ENCODE results near the gene WFIKKN1.

The WFIKKN1 gene, protein sequence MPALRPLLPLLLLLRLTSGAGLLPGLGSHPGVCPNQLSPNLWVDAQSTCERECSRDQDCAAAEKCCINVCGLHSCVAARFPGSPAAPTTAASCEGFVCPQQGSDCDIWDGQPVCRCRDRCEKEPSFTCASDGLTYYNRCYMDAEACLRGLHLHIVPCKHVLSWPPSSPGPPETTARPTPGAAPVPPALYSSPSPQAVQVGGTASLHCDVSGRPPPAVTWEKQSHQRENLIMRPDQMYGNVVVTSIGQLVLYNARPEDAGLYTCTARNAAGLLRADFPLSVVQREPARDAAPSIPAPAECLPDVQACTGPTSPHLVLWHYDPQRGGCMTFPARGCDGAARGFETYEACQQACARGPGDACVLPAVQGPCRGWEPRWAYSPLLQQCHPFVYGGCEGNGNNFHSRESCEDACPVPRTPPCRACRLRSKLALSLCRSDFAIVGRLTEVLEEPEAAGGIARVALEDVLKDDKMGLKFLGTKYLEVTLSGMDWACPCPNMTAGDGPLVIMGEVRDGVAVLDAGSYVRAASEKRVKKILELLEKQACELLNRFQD

DNA sequence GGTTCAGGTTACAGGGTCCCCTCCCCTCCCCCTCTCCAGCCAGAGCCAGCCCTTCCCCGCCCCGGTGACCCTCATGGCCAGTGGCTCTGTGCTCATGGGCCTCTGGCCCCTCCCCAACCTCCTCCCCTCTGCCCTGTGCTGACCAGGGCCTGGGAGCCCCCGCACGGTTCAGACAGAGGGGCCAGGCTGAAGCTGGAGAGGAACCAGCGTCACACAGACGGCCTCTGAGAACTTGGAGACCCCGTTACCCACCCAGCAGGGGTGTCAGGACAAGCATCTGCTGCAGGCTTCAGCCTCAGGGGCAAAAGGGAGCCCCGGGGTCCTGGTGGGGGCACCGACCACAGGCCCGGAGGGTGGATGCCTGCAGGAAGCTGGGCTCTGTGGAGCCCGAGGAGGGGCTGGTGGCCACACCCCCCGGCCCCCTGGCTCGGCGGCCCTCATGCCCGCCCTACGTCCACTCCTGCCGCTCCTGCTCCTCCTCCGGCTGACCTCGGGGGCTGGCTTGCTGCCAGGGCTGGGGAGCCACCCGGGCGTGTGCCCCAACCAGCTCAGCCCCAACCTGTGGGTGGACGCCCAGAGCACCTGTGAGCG lies at the start of gene WFIKKN1:
Gene WFIKKN1, plus strand, starts transcription at position 171 of the 591 bp plus-strand sequence. Its CDS starts 269 bp downstream, at position 440.
- DNase-seq, result no peak

DNA sequence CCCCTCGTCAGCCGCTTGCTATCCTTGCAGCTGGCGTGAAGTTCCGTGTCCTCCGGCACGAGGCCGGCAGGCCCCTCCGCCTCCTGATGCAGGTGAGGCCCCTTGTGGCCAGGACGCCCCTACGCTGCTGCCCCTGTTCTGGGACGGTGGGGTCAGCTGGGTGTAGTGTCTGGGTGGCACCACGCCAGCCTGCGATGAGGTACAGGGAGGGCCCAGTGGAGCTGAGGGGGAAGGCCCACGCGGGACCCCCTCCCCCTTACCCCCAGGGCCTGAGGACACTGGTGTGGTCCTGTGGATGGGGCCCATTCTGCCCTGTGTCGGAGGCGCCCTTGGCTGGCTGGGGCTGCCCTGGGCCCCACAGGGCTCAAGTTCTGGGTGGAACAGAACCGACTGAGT lies 48.6 kb upstream of the WFIKKN1 start:
- no peak for DNase-seq

DNA sequence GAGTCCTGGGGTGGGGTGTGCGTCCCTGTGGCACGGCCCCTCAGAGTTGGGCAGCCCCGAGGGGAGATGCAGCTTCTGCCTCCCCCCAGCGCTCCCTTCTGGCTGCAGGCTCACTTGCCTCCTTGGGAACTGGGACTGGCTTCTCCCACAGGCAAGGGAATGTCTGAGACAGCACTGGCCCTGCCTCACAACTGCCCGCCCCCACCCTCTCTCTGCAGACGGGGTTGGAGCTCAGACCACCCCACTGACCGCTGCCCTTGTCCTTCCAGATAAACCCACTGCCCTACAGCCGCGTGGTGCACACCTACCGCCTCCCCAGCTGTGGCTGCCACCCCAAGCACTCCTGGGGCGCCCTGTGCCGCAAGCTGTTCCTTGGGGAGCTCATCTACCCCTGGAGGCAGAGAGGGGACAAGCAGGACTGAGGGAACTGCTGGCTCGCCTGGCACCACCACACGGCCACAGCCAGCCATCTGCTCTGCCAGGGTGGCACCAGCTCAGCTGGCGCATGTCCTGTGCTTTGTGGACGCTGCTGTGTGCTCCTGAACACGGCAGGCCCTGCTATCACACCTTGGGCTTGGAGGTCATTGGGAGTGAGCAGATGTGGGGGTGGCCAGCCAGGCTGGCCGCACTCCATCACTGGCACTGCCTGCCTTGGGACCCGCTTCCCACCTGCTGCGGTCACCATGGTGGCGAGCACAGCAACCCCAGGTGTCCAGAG lies 48.0 kb upstream of the WFIKKN1 start:
- no peak for DNase-seq

DNA sequence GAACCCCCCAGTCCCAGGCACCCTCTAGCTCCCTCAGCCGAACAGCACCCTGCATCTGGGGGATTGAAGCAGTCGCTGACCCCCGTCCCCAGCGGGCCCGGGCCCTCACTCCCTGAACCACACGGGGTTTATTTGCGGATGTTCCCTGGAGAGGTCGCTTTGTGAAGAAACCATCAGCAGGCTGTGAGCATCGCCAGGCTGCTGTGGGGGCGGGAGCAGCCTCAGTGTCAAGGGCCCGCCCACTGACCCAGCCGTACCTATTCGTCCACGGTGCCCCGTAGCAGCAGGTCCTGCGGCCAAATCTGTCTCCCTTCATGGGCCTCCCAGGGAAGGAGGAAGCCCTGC lies 47.3 kb upstream of the WFIKKN1 start:
- no peak for DNase-seq

DNA sequence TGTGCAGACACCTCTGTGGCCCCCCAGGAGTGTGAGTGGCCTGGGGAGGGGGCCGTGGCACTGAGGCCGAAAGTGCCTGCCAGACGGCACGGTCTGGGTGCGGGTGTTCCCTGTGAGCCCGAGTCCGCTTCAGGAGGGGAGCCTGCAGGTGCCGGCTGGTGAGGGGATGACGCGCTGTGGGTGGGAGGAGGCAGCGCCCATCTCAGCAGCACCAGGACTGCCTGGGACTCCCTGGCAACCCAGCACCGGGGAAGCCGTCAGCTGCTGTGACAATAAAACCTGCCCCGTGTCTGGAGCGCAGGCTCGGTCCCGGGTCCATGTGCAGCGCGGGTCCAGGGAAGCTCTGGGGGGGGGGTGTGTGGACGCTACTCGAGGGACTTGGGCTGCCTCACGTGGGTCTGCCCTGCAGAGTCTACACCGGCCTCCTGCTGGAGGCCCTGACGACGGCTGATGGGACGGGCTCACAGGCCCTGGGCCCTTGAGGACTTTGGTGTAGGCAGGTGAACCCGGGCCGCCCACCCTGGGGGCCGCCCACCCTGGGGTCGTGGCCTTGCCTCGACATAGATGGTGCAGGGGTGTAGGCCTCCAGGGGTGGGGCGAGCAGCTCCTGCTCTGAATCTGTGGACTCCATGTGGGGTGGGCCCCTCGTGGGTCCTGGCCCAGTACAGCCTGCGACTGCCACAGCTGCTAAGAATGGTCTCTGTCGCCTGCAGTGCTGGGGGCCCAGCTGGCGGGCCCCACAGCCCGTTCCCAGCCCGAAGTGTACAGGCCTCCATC lies 46.8 kb upstream of the WFIKKN1 start:
- no peak for DNase-seq

DNA sequence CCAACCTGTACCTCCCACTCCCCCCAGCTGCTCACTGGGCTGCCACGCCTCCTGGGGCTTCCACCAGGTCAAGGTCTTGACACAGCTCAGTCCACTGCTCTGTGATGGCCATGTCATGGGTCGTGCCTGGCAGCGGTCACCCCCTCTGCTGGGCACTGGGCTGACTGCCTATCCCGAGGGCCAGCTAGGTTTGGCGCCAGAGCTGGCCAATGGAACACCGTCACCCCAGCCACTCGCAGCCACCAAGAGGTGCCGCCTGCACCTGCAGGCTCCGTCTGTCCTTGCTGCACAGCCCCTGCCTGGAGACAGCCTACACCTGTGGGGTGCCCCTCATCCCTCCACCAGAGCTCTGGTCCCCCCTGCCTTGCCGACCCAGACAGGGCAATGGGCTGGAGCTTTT lies 45.4 kb upstream of the WFIKKN1 start:
- peak in 1 of 2 experiments; percentile 7 for DNase-seq

DNA sequence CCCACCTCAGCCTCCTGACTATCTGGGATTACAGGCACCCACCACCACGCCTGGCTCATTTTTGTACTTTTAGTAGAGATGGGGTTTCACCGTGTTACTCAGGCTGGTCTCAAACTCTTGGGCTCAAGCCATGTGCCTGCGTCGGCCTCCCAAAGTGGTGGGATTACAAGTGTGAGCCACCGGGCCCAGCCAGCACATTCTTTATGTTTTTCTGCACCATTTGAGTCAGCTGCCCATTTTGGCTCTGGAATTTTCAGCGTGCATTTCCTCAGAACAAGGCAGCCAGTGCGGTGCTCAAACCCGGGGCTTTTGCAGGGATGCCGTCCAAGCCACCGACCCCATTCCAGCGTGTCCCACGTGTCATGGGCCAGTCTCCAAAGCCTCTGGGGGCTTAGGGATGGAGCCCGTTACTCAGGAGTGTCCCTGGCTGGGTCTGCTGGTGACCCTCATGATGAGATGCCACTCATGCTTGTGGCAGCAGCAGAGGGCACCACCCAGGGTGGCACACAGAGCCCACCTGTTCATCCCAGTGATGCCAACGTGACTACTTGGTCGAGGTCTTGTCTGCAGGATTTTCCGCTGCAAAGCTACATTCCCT lies 44.6 kb upstream of the WFIKKN1 start:
- no peak for DNase-seq

DNA sequence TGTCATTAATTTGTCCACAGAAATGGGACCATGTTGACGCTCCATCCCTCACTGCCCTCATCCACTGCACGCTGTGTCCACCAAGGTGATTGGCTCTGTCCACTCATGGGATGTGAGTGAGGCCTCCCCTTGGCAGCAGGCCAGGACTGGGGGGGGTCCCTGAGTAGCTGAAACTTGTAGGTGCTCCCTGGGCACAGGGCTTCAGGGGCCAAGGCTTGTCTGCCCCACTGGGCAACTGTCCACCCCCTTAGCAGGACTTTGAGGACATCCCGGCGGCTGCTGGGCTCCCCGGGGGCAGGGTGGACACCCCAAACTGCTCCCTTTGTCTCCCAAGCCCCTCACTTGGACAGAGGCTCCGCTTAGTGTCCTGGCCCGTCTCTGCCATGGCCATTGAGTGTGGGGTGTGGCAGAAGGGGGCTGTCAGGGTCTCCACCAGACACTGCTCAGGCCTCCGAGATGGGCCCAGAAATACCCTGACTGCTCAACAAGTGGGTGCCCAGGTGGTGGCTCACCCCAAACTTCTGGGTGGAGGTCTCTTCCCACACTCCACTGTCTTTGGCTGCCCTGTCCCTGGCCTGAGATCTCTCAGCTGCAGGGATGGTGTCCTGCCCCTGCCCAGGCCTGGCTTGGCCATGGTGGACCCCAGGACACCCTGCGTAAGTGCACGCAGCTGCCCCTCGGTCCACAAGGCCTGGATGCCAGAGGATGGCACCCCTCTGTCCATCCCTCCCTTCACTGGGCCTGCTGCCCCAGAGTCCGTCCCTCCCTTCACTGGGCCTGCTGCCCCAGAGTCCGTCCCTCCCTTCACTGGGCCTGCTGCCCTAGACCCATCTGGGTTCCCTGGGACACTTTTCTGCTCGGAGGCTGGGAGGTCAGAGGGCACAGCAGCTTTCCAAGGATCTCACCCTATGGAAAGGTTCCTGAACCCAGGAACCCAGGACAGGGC lies 43.9 kb upstream of the WFIKKN1 start:
- DNase-seq, result no peak

DNA sequence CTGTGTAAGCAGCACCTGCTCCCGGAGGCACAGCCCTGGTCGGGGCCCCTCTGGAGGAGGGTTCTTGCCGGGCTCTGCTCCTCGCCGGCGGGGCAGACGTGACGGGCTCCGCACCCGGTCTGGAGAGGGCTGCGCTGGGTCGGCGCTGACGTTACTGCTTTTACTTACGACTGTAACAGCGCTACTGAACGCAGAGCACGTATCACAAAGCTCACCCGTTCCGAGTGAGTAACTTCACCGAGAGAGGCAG lies 42.2 kb upstream of the WFIKKN1 start:
- peak in 1 of 2 experiments; percentile 17 for DNase-seq

DNA sequence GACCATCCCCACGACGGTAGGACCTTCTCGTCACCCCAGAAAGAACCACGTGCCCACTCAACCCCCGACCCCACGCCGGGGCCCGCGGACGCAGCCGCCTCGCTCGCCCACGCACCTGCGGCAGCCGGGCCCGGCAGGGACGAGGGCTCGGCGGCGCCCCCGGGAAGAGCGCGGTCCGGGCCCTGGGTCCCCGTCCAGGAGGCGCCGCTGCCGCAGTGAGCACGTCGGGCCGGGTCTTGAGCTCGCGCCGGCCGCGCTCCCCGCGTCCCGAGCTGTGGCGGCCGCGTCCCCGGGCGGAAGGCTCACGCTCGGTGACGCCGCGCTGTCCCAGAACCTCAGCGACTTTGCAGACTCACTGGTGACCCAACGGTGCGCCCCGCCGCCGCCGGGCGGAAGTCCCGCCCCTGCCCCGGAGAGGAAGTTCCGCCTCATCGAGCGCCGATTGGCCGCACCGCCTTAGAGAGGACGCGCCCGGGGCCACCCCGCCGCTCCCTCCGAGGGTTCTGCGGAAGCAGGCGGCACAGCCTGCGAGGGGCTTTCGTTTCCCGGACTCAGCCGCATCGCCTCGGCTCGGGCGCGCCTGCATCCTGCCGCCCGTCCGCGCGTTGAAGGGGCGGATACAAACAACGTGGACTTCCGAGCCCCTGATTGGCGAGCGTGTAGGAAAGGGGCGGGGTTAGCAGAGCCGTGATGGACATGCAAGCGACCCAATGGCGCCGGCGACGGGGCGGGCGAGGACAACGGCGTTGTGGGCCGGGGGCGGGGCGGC lies 41.7 kb upstream of the WFIKKN1 start:
- peak; percentile 67 to 89 for DNase-seq

DNA sequence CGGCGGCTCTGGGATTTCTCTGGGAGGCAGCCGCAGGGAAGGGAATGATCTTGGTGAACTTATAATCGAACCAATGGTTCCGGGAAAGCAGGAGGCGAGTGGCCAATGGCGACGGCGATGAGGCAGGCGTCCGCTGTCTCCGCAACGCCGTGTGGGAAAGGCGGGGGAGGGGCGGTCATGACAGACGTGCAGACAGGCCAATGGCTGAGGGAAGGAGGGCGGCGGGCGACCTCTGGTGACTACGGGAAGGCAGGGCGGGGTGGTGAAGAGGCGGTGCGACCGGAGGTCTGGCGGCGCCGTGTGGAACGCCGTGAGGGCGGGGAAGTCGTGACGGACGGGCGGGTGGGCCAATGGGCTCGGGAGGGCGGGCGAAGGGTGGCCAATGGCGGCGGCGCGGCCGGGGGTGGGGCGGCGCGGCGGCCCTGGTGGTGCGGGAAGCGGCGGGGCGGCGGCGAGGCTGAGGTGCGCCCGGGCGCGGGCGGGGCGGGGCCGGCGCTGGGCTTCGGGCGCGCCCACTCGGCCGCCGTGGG lies 41.1 kb upstream of the WFIKKN1 start, which contains the start of gene RAB40C:
Gene RAB40C, plus strand, starts transcription at position 409 of the 530 bp plus-strand sequence. CDS start 226 bp downstream, outside the sequence.
- peak; percentile 52 to 90 for DNase-seq

DNA sequence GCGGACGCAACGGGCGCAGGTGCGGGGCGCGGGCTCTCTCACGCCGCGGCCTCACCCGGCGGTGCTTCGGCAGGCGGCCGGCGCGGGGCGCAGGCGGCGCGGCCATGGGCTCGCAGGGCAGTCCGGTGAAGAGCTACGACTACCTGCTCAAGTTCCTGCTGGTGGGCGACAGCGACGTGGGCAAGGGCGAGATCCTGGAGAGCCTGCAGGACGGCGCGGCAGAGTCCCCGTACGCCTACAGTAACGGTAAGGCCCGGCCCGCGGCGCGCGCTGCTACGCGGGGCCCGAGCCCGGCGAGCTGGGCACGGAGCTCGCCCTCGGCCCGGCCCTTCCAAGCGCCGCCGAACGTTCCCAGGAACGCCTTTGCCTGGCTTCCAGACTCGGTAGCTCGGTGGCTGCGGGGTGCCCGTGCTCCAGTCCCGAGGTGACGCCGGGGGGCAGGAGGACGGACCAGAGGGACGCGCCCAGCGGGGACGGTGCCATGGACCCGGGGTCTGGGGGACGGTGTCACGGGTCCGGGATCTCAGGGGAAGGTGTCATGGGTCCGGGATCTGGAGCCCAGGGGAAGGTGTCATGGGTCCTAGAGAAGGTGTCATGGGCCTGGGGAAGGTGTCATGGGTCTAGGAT lies 40.5 kb upstream of the WFIKKN1 start:
- DNase-seq, result no peak

DNA sequence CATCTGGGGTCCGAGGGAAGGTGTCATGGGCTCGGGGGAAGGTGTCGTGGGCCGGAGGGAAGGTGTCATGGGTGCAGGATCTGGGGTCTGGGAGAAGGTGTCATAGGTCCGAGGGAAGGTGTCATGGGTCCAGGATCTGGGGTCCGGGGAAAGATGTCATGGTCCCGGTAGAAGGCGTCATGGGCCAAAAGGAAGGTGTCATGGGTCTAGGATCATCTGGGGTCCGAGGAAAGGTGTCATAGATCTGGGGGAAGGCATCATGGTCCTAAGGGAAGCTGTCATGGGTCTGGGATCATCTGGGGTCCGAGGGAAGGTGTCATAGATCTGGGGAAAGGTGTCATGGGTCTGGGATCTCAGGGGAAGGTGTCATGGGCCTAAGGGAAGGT lies 40.0 kb upstream of the WFIKKN1 start:
- no peak for DNase-seq

DNA sequence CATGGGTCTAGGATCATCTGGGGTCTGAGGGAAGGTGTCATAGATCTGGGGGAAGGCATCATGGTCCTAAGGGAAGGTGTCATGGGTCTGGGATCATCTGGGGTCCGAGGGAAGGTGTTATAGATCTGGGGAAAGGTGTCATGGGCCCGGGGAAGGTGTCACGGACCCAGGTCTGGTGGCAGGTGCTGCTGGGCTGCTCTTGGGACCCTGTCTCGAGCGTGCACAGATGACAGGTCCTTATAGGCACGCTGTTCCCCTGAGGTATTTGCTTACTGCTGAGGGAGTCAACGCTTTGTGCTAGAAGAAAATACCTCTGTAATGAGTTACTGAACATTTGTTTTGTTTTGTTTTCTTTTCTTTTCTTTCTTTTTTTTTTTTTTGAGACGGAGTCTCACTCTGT lies 39.6 kb upstream of the WFIKKN1 start:
- no peak for DNase-seq

DNA sequence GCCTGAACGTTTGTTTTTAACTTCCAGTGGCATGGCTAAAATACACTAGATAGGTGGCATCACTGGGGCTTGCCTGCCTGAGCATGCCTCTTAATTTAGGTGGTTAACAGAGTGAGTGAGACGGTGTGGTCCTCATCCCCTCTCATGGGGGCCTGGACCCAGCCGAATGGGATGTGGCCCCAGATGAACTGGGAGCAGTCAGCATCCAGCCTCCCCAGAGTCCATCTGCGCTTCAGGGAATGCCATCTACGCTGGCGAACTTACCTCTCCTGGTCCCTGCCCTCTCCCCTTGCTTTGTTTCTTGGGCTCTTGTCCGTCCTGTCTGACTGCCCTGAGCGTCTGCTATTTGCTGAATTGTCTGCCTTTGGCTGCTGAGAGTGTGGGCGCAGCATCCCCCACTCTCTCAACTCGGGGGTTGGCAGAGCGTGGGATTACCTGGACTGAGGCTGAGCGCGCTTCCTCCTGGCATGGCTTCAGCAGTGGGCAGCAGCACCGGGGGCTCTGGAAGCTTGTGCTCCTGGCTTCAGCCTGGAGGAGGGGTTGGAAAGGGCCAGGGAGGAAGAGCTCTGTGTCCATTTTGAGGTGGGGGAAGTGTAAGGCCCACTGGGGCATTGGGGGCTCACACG lies 38.8 kb upstream of the WFIKKN1 start:
- no peak for DNase-seq

DNA sequence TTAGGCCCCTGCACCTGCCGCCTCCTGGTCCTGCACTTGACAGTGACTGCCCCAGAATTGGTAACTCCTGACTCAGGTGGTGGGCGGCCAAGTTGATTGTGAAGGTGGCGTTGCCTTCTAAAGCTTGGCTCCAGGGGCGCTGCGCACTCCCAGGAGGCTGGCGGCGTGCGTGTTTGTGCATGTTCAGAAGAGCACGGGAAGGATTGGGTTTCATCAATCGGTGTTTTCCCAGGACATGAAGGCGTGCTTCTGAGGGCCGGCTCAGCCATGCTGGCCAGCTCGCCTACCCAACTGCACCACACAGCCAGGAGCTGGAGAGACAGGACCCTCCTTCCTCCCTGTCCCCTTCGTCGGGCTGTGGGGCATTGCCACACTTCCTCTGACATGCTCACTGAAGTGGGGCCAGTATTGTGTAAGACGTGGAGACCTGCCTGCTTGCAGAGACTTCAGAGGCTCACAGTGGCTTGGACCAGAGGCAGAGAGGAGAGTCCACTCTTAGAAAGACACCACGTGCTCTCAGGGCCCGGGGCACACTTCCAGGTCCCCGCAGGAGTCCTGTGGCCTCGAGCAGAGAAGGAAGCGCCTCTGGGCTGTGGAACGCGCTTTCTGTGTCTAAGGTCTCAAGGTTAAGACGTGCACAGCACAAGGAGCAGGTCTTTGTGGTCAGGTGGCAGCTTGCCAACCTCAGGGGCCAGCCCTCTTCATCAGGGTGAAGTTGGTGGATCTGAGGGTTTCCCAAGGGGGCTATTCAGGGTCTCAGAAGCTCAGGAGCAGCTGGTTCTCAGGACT lies 38.1 kb upstream of the WFIKKN1 start:
- DNase-seq, result no peak

DNA sequence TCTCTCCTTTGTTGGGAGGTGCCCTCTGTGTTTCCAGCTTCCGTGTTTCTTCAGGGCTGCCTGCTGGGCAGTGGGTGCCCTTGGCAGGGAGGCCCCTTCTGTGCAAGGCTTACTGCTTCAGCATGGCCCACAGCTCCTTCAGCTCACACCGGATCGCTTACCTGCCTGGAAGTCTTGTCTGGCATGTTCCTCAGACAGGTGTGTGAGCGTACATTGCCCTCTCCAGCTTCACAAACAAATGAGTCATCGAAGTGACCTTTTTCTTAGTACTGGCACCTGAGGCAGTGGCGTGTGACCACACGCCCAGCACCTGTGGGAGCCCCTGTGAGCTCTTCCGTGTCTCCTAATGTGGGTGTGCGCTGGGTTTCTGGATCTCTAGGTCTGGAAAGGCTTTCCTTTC lies 37.4 kb upstream of the WFIKKN1 start:
- DNase-seq, result no peak

DNA sequence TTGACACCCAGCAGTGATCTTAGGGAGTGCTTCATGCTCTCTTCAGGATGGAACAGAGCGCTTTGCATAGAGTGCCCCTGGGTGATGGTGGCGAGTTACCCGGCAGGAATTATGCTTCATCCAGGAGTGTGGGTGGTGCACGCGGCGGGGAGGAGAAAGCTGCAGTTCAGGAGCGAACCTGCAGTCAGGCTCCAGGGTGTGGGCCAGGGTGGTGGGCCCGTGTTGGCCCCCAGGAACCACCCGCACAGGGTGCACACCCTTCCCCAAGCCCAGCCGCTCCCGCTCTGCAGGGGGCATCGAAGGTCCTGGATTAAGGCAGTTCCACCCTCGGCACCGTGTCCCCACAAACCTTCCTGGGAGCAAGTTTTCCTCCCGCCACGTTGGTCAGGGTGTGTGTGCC lies 37.0 kb upstream of the WFIKKN1 start:
- no peak for DNase-seq

DNA sequence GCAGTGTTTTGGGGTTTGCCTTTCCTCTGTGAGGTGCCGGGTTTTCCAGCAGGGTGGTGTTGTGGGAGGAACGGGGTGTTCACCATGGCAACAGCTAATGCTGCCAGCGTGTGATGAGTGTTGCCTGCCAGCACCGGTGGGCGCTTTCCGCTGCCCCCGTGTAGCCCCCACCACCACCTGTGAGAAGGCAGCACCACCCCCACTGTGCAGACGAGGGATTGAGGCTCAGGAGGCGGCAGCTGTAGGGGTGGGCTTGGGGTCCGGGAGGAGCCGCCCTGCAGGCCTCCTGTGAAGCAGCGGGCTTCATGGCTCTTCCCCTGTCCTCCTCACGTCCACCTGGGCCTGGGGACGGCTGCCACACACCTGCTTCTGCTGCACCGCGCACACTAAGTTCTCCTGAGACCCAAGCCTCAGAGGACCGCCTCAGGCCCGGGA lies 35.7 kb upstream of the WFIKKN1 start:
- DNase-seq, result no peak

All from SW 1271 (cell line).